HepG2 (cell line): ENCODE measurements around the gene GPC6. TPM values are rescaled to one million over a fixed set of nuclear protein-coding genes. Genes with fewer than 3 reads are reported as not detected.

Experiments
- ATAC-seq: fragments of 200-7000 bp; cut with Tn5 transposase; 3 replicates; pipeline ENCODE4 v1.9.1; 2020; ENCODE audit warnings: mild to moderate bottlenecking, moderate library complexity
- BruUV-seq: library from RNA; stranded (reverse); fragments of 400-500 nt; replicated peaks from 2 replicates; lab custom pipeline; 2021; lab: Mats Ljungman, UMichigan
- CTCF ChIA-PET: fragments of 300-600 bp; formaldehyde crosslinking; extraction: SDS; loops from one replicate; lab custom pipeline; 2021; ENCODE audit warnings: low total read pairs, inconsistent platforms, low intra/inter-chr PET ratio; lab: Yijun Ruan, JAX
- POLR2A ChIA-PET: fragments of 350-600 bp; sonication (Branson Sonifier 250); formaldehyde crosslinking; loops from one replicate; lab custom pipeline; 2020; ENCODE audit warnings: antibody characterized with exemption, inconsistent platforms; lab: Yijun Ruan, JAX
- DNase-seq: peaks from one replicate; pipeline ENCODE4 v3.0.0-alpha.2; 2015; ENCODE audit warnings: low spot score
- FAIRE-seq: peaks from 3 replicates; lab custom pipeline; 2011; peaks lifted over from hg19 to GRCh38; lab: Jason Lieb, UNC
- H2AFZ ChIP-seq: one replicate; pipeline ENCODE4 v1.6.1; 2011; ENCODE audit warnings: low read length, inconsistent platforms
- H3K27ac ChIP-seq: fragments of 300-600 bp; 3 replicates; pipeline ENCODE4 v1.8.0; 2011; ENCODE audit warnings: mixed run types, mild to moderate bottlenecking, mixed read lengths, low read length, inconsistent platforms; ENCODE audit not compliant: insufficient read depth; ENCODE audit errors: extremely low read length
- H3K27me3 ChIP-seq, 2 experiments: fragments of 200-600 bp in 1 of 2; 2 replicates in 1 of 2; 3 replicates in 1 of 2; pipeline versions ENCODE4 v1.6.0 to v1.8.0; 2011; ENCODE audit warnings: low read length in 2 of 2, mild to moderate bottlenecking in 2 of 2, moderate library complexity in 2 of 2, inconsistent platforms in 1 of 2; ENCODE audit not compliant: insufficient read depth in 2 of 2, control insufficient read depth in 1 of 2
- H3K36me3 ChIP-seq, 2 experiments: fragments of 200-600 bp in 1 of 2; replicated peaks in 1 of 2; 2 replicates in 1 of 2; 3 replicates in 1 of 2; pipeline versions ENCODE4 v1.5.1 to v1.8.0; 2011; ENCODE audit warnings: low read length in 2 of 2, inconsistent platforms in 1 of 2; ENCODE audit not compliant: insufficient read depth in 2 of 2, control insufficient read depth in 1 of 2
- H3K4me1 ChIP-seq: 2 replicates; pipeline ENCODE4 v1.5.1; 2012; ENCODE audit warnings: low read length, inconsistent platforms; ENCODE audit not compliant: insufficient read depth
- H3K4me2 ChIP-seq: 2 replicates; pipeline ENCODE4 v1.6.0; 2011; ENCODE audit warnings: low read depth, low read length, inconsistent platforms
- H3K4me3 ChIP-seq, 3 experiments: fragments of 200-600 bp in 1 of 3; sonication (generic), shearing (Covaris generic) in 1 of 3; replicated peaks in 1 of 3; 2 replicates each; pipeline ENCODE4 v1.5.1; 2011 to 2016; ENCODE audit warnings: low read length in 3 of 3, inconsistent platforms in 2 of 3, low read depth in 2 of 3, mild to moderate bottlenecking in 2 of 3, control low read depth in 1 of 3, mixed read lengths in 1 of 3; ENCODE audit not compliant: insufficient read depth in 1 of 3
- H3K79me2 ChIP-seq: one replicate; pipeline ENCODE4 v1.6.1; 2011; ENCODE audit warnings: low read length, inconsistent platforms; ENCODE audit not compliant: insufficient read depth
- H3K9ac ChIP-seq: 2 replicates; pipeline ENCODE4 v1.6.0; 2011; ENCODE audit warnings: mild to moderate bottlenecking, low read depth, low read length, inconsistent platforms; ENCODE audit not compliant: insufficient read depth
- H3K9me3 ChIP-seq: 2 replicates; pipeline ENCODE4 v1.5.1; 2012; ENCODE audit warnings: mild to moderate bottlenecking, low read length
- H4K20me1 ChIP-seq: 2 replicates; pipeline ENCODE4 v1.6.0; 2011; ENCODE audit warnings: inconsistent platforms, mild to moderate bottlenecking, low read length, moderate library complexity; ENCODE audit not compliant: insufficient read depth
- JUNB ChIP-seq: sonication (generic); formaldehyde crosslinking; IDR thresholded peaks from 2 replicates; pipeline ENCODE4 v1.8.0; 2022; ENCODE audit warnings: missing genetic modification reagents, mild to moderate bottlenecking, borderline replicate concordance
- PAF1 ChIP-seq: IDR thresholded peaks from 2 replicates; pipeline ENCODE4 v1.6.1; 2016; ENCODE audit warnings: missing genetic modification reagents, missing compliant biosample characterization
- RARG ChIP-seq: sonication (generic); formaldehyde crosslinking; IDR thresholded peaks from 2 replicates; pipeline ENCODE4 v1.4.0; 2020; ENCODE audit warnings: low read depth, mild to moderate bottlenecking, missing genetic modification reagents
- SNAI1 ChIP-seq: sonication (generic); formaldehyde crosslinking; IDR thresholded peaks from 2 replicates; pipeline ENCODE4 v1.5.0; 2020; ENCODE audit warnings: mild to moderate bottlenecking, missing genetic modification reagents, borderline replicate concordance
- TRIM24 ChIP-seq: sonication (generic); formaldehyde crosslinking; IDR thresholded peaks from 2 replicates; pipeline ENCODE4 v1.8.0; 2022; ENCODE audit warnings: mild to moderate bottlenecking, missing genetic modification reagents
- ZNF331 ChIP-seq: sonication (generic); formaldehyde crosslinking; IDR thresholded peaks from 2 replicates; pipeline ENCODE4 v1.4.0; 2020; ENCODE audit warnings: missing genetic modification reagents
- ZNF598 ChIP-seq: sonication (generic); formaldehyde crosslinking; IDR thresholded peaks from 2 replicates; pipeline ENCODE4 v1.5.1; 2020; ENCODE audit warnings: mild to moderate bottlenecking, missing genetic modification reagents, borderline replicate concordance
- WGBS: methylation state at CpG from one replicate; pipeline ENCODE4 v1.1.6; 2017; ENCODE audit warnings: low lambda C conversion rate; 5-methylcytosine and 5-hydroxymethylcytosine counted together
- in situ Hi-C: cut with HindIII; loops from 2 replicates; pipeline ENCODE4 v1.10.0; 2017; ENCODE audit warnings: low pct_unique_long_range_greater_than_20kb; ENCODE audit not compliant: extremely low pct_ligation_motif_present
- intact Hi-C: fragments of 100-400 bp; cut with micrococcal nuclease; formaldehyde crosslinking; loops from one replicate; pipeline ENCODE4 v1.10.0; 2022; ENCODE audit not compliant: unreplicated experiment
- polyA plus RNA-seq, 8 experiments: library from polyadenylated mRNA; depleted of rRNA in 3 of 8; stranded (reverse) in 7 of 8; unstranded in 1 of 8; fragments of >200 nt; fragmentation: Illumina TruSeq in 4 of 8; extraction: Trizol in 4 of 8; gene quantifications; 2 replicates each; pipeline versions ENCODE4 v1.2.1 to v1.2.3, GENCODE V29; 2011 to 2016; ENCODE audit warnings: low read depth in 4 of 8, missing spikeins in 1 of 8, mixed read lengths in 1 of 8; ENCODE audit not compliant: insufficient read depth in 1 of 8
- total RNA-seq, 5 experiments: library from RNA; depleted of rRNA; stranded (reverse); fragments of >200 nt; fragmentation: Illumina TruSeq; extraction: Trizol; gene quantifications; 2 replicates each; pipeline ENCODE4 v1.2.3, GENCODE V29; 2016; ENCODE audit warnings: low read depth in 1 of 5
- TF ChIP-seq, protein P1 (sequence below): sonication (generic); formaldehyde crosslinking; IDR thresholded peaks from 2 replicates; pipeline ENCODE4 v1.5.1; 2020; ENCODE audit warnings: missing genetic modification reagents, mild to moderate bottlenecking, borderline replicate concordance
- TF ChIP-seq, protein P2 (sequence below): sonication (generic); formaldehyde crosslinking; IDR thresholded peaks from 2 replicates; pipeline ENCODE4 v1.5.1; 2020; ENCODE audit warnings: mild to moderate bottlenecking, moderate library complexity, missing genetic modification reagents

GPC6 gene
- total and polyA plus RNA-seq, 2 of the 13 experiments (the other 11 are each of a cell fraction or from before 2014, with no cell fraction given): 24.5 to 33.9 TPM

DNA sequence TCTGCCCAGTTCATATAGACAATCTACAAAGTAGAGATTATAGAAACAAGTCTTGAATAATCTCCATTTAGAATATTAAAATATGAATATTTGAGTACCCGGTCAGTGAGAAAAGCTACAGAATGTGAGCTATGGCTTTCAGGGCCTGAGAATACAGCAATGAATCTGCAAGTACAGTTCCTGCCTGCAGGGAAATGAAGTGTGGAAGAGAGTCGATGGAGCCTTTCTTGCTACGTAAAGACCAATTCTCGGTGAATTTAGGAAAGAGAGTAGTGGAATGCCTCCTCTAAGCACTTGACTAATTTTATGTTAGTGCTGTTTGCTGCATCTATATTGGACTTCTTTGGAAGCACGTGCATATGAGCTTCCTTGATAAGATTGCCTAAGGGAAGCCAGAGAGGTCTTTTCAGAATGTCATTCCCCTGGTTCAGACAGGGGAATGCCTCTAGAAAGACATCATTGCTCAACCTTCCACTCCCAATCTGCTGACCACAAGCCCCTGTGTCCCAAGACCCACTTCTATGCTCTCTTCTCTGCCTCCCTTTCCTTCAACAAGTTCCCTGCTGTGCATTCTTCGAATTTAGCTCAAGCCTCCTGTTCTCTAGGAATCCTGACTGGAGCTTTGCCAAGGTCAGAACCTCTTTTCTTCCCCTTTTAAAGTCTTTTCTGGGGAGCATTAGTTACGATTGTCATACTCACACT is 41.9 kb downstream of the GPC6 start:
- no TSS peak for BruUV-seq
- Histone ChIP-seq H3K4me3 (no peak overlapping the region), H3K27me3 (no peaks in the 10 kb centered on the region), H2AFZ (no peak overlapping the region), H3K9ac (no peak overlapping the region), H3K27ac (no peak overlapping the region), H3K79me2 (peaks cover 9% of the 10 kb centered on the region), H3K4me2 (no peak overlapping the region), H3K9me3 (no peaks in the 10 kb centered on the region), H3K36me3 (no peaks in the 10 kb centered on the region), H4K20me1 (no peaks in the 10 kb centered on the region), H3K4me1 (peaks cover 19% of the 10 kb centered on the region)
- intact Hi-C loops (no loop called here), in situ Hi-C loops (no loop called here)
- ChIA-PET CTCF (no interaction called here), POLR2A (interaction anchor here (1.5 kb wide), 1 partner anchor 20 kb away, joined by 4 read pairs; no protein-coding TSS in a partner anchor)
- WGBS: 96% methylated on average over 6 of the region's 7 CpGs
- TF ChIP-seq PAF1 (no peak), TRIM24 (CRISPR knock-in tag) (no peak), RARG (no peak), SNAI1 (no peak), JUNB (CRISPR knock-in tag) (no peak), ZNF598 (CRISPR knock-in tag) (no peak), ZNF331 (CRISPR knock-in tag) (no peak)
- TF ChIP-seq, protein P1, sequence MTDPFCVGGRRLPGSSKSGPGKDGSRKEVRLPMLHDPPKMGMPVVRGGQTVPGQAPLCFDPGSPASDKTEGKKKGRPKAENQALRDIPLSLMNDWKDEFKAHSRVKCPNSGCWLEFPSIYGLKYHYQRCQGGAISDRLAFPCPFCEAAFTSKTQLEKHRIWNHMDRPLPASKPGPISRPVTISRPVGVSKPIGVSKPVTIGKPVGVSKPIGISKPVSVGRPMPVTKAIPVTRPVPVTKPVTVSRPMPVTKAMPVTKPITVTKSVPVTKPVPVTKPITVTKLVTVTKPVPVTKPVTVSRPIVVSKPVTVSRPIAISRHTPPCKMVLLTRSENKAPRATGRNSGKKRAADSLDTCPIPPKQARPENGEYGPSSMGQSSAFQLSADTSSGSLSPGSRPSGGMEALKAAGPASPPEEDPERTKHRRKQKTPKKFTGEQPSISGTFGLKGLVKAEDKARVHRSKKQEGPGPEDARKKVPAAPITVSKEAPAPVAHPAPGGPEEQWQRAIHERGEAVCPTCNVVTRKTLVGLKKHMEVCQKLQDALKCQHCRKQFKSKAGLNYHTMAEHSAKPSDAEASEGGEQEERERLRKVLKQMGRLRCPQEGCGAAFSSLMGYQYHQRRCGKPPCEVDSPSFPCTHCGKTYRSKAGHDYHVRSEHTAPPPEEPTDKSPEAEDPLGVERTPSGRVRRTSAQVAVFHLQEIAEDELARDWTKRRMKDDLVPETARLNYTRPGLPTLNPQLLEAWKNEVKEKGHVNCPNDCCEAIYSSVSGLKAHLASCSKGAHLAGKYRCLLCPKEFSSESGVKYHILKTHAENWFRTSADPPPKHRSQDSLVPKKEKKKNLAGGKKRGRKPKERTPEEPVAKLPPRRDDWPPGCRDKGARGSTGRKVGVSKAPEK: no peak
- TF ChIP-seq, protein P2, sequence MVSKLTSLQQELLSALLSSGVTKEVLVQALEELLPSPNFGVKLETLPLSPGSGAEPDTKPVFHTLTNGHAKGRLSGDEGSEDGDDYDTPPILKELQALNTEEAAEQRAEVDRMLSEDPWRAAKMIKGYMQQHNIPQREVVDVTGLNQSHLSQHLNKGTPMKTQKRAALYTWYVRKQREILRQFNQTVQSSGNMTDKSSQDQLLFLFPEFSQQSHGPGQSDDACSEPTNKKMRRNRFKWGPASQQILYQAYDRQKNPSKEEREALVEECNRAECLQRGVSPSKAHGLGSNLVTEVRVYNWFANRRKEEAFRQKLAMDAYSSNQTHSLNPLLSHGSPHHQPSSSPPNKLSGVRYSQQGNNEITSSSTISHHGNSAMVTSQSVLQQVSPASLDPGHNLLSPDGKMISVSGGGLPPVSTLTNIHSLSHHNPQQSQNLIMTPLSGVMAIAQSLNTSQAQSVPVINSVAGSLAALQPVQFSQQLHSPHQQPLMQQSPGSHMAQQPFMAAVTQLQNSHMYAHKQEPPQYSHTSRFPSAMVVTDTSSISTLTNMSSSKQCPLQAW (CRISPR knock-in tag): no peak
- no peak for ATAC-seq
- no peak for DNase-seq
- no peak for FAIRE-seq
